ENCODE data around the gene PCCA. TPM values are rescaled to one million over a fixed set of nuclear protein-coding genes. Genes with fewer than 3 reads are reported as not detected.

The PCCA gene, protein sequence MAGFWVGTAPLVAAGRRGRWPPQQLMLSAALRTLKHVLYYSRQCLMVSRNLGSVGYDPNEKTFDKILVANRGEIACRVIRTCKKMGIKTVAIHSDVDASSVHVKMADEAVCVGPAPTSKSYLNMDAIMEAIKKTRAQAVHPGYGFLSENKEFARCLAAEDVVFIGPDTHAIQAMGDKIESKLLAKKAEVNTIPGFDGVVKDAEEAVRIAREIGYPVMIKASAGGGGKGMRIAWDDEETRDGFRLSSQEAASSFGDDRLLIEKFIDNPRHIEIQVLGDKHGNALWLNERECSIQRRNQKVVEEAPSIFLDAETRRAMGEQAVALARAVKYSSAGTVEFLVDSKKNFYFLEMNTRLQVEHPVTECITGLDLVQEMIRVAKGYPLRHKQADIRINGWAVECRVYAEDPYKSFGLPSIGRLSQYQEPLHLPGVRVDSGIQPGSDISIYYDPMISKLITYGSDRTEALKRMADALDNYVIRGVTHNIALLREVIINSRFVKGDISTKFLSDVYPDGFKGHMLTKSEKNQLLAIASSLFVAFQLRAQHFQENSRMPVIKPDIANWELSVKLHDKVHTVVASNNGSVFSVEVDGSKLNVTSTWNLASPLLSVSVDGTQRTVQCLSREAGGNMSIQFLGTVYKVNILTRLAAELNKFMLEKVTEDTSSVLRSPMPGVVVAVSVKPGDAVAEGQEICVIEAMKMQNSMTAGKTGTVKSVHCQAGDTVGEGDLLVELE
- 28.3 and 29.7 TPM in 2 replicates for total RNA-seq (2014; rRNA removed; shearing (Covaris generic))

DNA sequence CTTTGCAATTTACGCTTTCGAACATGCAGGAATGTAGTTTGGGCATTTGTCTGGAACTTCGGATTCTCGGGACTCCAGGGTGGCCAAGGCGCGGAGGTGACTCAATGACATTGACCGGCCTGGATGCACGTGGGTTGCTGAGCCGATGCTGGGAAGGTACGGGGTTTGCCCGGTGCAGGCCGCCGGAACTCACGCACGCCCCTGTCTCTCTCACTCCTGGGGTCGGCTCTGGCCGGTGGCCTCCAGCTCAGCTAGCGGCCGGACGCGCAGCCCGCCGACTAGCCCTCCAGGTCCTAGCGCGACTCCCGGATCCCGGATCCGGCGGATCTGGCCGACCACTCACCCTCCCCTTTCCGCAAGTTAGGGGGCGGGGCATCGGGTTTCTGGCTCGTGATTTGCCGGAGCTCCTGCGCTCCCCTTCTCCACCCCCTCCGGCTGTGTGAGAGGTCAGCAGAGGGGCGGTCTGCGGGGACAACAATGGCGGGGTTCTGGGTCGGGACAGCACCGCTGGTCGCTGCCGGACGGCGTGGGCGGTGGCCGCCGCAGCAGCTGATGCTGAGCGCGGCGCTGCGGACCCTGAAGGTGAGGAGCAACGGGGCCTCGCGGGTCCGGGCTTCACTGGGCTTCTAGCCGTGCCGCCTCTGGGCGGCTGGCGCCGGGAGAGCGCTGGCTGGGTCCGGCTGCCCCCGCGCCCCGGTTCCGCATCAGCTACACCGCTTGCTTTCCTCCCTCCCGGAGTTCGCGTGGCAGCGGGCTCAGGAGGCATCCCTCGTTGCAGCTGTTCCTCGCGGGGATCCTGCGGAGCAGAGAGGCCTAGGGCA, at the start of gene PCCA:
TSS of gene PCCA (plus strand) at position 450 of the 821 bp plus-strand sequence. CDS start at position 478, 28 bp downstream.
- Histone ChIP-seq H3K27ac (peak within 1 kb of the TSS; percentile 30), H3K27me3 (replicated peaks) (no peaks in the 10 kb centered on the region), H3K9me3 (replicated peaks) (no peaks in the 10 kb centered on the region), H3K36me3 (peaks cover 29% of the 10 kb centered on the region), H3K4me1 (replicated peaks) (peaks cover 34% of the 10 kb centered on the region), H3K4me3 (peak within 1 kb of the TSS; percentile 85)
- peak; percentile 100 for DNase-seq (ENCODE audit: low read depth in 1 of 2, low spot score in 2 of 2)

DNA sequence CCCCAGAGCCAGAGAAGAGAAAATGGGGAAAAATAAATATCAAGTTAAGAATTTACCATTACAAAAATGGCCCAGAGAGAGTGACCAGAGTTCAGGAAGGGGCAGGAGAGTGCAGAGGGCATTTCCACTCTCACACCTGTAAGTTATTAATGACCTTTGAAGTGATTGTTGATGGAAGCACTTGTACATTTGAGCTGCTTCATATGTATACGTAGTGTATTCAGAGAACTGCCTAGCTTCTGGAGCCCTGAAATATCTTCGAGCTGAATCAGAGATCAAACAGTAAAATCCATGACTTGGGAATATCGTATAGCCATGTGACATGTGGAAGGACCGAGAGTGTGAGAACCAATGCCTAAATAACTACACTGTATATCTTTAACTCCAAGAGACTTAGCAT, 49.2 kb upstream of the PCCA start:
- DNase-seq (ENCODE audit: low read depth in 1 of 2, low spot score in 2 of 2): no peak
- Histone ChIP-seq H3K4me3 (no peak overlapping the region), H3K27me3 (replicated peaks) (peaks cover 25% of the 10 kb centered on the region), H3K36me3 (no peaks in the 10 kb centered on the region), H3K4me1 (replicated peaks) (no peaks in the 10 kb centered on the region), H3K9me3 (replicated peaks) (no peaks in the 10 kb centered on the region), H3K27ac (no peak overlapping the region)

DNA sequence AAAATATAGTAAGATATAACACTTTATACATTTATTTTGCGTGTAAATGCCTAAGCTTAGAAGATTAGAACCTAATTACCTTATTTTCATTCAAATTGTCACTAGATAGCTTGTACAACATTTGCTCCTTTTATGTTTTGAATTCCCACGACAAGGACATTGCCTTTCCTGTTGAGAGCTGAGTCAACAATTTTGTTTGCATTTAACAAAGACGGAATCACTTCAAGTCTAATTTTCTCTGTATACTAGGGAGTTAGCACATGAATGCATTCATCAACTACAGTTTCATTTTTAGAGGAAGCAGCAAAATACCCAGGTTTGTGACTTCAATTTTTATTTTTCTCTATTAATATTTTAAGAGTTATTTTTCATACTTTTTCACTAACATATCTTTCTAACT, 48.7 kb upstream of the PCCA start:
- DNase-seq (ENCODE audit: low read depth in 1 of 2, low spot score in 2 of 2): no peak
- H3K9me3 ChIP-seq (replicated peaks): no peaks in the 10 kb centered on the region
- H3K27me3 ChIP-seq (replicated peaks): peaks cover 23% of the 10 kb centered on the region
- H3K36me3 ChIP-seq: no peaks in the 10 kb centered on the region
- H3K27ac ChIP-seq: no peak overlapping the region
- no peaks in the 10 kb centered on the region for H3K4me1 ChIP-seq (replicated peaks)
- no peak overlapping the region for H3K4me3 ChIP-seq

DNA sequence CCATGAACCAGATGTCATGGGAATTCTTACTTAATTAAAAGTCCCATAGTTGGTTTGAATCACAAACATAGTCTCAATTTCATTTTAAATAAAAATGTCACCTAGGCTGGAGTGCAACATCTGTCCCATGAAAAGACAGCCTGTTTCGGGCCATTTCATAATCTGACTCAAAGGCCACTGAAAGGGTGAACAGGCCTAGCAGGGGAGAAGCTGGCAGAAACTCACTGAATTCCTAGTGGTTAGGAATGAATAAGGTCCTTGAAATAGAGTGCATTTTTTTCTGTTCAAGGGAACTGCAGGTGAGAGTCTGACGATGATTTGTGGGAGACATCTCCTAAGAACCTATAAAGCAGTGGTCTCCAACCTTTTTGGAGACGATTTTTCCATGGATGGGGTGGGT, 44.0 kb upstream of the PCCA start:
- DNase-seq (ENCODE audit: low read depth in 1 of 2, low spot score in 2 of 2): peak in 1 of 2 experiments; percentile 45
- H3K9me3 ChIP-seq (replicated peaks): no peaks in the 10 kb centered on the region
- H3K4me3 ChIP-seq: no peak overlapping the region
- H3K27me3 ChIP-seq (replicated peaks): peaks cover 4% of the 10 kb centered on the region
- no peak overlapping the region for H3K27ac ChIP-seq
- no peaks in the 10 kb centered on the region for H3K4me1 ChIP-seq (replicated peaks)
- H3K36me3 ChIP-seq: no peaks in the 10 kb centered on the region

DNA sequence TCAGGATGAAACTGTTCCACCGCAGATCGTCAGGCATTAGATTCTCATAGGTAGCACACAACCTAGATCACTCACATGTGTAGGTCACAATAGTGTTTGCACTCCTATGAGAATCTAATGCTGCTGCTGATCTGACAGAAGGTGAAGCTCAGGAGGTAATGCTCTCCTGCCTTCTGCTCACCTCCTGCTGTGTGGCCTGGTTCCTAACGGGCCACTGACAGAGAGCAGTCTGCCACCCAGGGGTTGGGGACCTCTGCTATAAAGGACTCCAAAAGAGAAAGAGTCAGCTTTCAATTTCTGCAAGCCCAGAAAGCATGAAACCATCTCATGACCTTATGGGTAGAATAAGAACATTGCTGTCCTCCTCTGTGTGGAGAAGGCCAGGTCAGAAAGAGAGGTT, 43.5 kb upstream of the PCCA start:
- H3K4me1 ChIP-seq (replicated peaks): no peaks in the 10 kb centered on the region
- peak in 1 of 2 experiments; percentile 50 for DNase-seq (ENCODE audit: low read depth in 1 of 2, low spot score in 2 of 2)
- no peaks in the 10 kb centered on the region for H3K9me3 ChIP-seq (replicated peaks)
- H3K4me3 ChIP-seq: no peak overlapping the region
- no peaks in the 10 kb centered on the region for H3K36me3 ChIP-seq
- H3K27ac ChIP-seq: no peak overlapping the region
- H3K27me3 ChIP-seq (replicated peaks): peaks cover under 1% of the 10 kb centered on the region; the same call in 1 of the 2 replicates

DNA sequence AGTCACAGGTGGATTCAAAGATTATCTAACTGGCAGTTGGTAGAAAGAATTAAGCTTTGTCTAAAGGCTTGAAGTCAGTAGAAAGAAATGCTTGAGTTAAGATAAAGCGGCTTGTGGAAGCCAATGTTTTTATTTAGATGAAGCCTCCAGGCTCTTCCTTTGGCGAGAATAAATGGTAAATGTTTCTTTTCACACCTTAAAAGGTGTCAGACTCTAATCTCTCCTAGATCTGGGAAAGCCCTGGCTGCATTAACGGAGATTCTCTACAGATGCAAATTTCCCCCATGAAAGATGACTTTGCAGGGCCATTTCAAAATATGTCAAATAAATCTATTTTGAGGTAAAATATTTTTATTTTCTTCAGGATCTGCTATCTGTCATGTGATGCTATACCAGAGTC, 37.8 kb upstream of the PCCA start:
- Histone ChIP-seq H3K27ac (no peak overlapping the region), H3K36me3 (no peaks in the 10 kb centered on the region), H3K9me3 (replicated peaks) (no peaks in the 10 kb centered on the region), H3K4me1 (replicated peaks) (no peaks in the 10 kb centered on the region), H3K4me3 (no peak overlapping the region), H3K27me3 (replicated peaks) (no peaks in the 10 kb centered on the region)
- no peak for DNase-seq (ENCODE audit: low read depth in 1 of 2, low spot score in 2 of 2)

DNA sequence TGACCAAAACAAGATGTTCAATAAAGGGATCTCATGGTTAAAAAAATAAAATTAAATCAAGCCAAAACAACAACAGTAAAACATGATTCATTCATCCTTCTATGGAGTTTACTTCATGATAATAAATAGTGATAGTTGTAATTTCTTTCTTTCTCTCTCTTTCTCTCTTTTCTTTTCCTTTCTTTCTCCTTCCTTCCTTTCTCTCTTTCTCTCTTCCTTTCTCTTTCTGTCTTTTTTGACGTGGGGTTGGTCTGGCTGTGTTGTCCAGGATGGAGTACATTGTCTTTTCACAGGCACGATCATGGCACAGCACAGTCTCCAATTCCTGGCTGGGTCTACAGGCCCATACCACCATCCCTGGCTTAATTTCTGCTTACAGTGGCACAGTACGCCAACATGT, 29.1 kb upstream of the PCCA start:
- peaks cover 13% of the 10 kb centered on the region; the same call in 1 of the 2 replicates for H3K27me3 ChIP-seq (replicated peaks)
- H3K4me3 ChIP-seq: no peak overlapping the region
- H3K9me3 ChIP-seq (replicated peaks): peaks cover 16% of the 10 kb centered on the region
- peaks cover 8% of the 10 kb centered on the region; the same call in 1 of the 2 replicates for H3K4me1 ChIP-seq (replicated peaks)
- DNase-seq (ENCODE audit: low read depth in 1 of 2, low spot score in 2 of 2): peak in 1 of 2 experiments; percentile 45
- H3K36me3 ChIP-seq: no peaks in the 10 kb centered on the region
- no peak overlapping the region for H3K27ac ChIP-seq

DNA sequence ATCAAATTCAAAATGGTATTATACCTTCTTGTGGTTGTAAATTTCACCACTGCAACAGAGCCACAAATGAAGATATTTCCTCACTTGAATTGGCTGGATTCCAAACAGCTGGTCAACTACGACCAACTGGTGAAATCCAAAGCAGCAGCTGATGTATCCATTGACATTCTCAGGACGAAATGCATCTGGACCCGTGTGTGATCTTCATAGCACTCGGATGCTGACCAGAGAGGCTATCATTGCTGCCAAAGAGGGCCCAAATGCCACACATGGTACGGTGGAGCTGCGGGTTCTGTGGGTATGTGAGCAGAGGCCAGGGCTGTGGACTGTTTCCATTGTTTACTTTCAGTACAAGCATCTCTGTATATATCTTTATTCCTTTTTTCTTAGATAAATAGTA, 25.6 kb upstream of the PCCA start:
- no peak overlapping the region for H3K4me3 ChIP-seq
- peaks cover 9% of the 10 kb centered on the region for H3K9me3 ChIP-seq (replicated peaks)
- peak in 1 of 2 experiments; percentile 55 for DNase-seq (ENCODE audit: low read depth in 1 of 2, low spot score in 2 of 2)
- no peak overlapping the region for H3K27ac ChIP-seq
- peaks cover 8% of the 10 kb centered on the region; the same call in 1 of the 2 replicates for H3K4me1 ChIP-seq (replicated peaks)
- peaks cover 9% of the 10 kb centered on the region; the same call in 1 of the 2 replicates for H3K27me3 ChIP-seq (replicated peaks)
- no peaks in the 10 kb centered on the region for H3K36me3 ChIP-seq

DNA sequence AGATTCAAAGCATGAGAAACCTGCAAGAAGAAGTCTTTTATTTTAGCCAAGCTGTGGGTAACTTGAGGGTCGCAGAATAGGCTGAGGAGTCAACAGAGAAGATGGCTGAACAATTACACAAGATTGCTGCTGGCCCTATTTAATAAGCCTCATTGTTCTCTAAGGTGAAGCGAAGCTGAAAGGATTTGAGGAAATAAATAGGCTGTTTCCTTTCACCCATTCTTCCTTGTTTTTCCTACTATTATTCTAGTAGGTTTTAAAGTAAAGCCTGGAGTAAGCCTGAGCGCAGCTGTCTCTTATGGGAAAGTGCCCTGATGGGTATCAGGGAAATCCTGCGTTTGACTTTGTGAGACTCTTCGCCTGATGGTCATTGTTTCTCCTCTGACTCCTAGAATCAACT, 25.0 kb upstream of the PCCA start:
- DNase-seq (ENCODE audit: low read depth in 1 of 2, low spot score in 2 of 2): peak in 1 of 2 experiments; percentile 51
- Histone ChIP-seq H3K27ac (no peak overlapping the region), H3K9me3 (replicated peaks) (peaks cover 8% of the 10 kb centered on the region; the same call in 1 of the 2 replicates), H3K4me1 (replicated peaks) (peaks cover 8% of the 10 kb centered on the region; the same call in 1 of the 2 replicates), H3K4me3 (no peak overlapping the region), H3K27me3 (replicated peaks) (peaks cover 9% of the 10 kb centered on the region; the same call in 1 of the 2 replicates), H3K36me3 (no peaks in the 10 kb centered on the region)

DNA sequence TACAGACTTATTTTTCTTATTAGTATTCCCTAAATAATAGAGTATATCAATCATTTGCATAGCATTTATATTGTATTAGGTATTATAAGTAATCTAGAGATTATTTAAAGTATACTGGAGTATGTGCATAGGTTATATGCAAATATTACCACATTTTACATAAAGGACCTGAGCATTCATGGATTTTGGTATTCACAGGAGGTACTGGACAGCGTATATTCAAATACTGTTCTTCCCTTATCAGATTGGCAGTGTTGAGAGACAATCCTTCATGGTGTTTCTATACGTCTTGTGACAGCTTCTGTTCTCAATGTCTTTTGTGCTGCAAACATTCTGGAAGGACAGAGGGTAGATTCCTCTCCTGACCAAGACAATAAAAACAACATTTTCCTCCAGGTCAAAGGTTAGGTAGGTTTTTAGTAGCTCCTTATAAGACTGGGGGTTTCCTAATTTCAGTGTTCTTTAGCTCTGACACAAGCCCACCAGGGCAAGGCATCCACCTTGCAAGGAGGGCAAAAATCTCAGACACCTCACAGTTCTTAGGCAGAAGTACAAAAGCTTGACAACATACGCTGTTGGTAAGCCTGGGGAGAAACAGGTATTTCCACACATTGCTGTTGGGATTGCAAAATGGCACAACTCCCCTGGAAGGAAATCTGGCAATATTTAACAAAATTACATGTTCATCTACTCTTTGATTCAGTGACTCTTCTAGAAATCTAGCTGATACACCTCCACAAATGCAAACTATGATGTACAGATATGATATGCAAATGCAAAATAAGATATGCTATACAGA, 20.6 kb upstream of the PCCA start:
- H3K9me3 ChIP-seq (replicated peaks): no peaks in the 10 kb centered on the region; the same call in 1 of the 2 replicates
- no peak for DNase-seq (ENCODE audit: low read depth in 1 of 2, low spot score in 2 of 2)
- peaks cover 3% of the 10 kb centered on the region; the same call in 1 of the 2 replicates for H3K27me3 ChIP-seq (replicated peaks)
- no peak overlapping the region for H3K27ac ChIP-seq
- peaks cover 5% of the 10 kb centered on the region; the same call in 1 of the 2 replicates for H3K4me1 ChIP-seq (replicated peaks)
- H3K36me3 ChIP-seq: no peaks in the 10 kb centered on the region
- H3K4me3 ChIP-seq: no peak overlapping the region

DNA sequence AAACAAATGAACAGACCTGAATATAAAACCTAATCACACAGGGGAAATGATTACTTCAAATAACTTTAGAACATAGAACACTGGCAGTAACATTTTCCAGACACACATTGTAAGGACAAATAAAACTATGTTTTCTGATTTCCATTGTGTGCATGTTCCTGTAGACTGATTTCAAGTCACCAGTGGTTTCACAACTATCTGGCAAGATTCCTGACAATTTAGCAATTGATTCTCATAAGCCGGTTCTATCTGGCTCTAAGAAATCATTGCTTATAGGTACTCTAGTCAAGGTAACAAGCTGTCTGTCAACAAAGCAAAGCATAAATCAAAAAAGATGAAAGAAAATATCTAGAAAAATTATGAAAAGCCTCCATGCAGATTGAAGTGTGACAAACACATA, 19.6 kb upstream of the PCCA start:
- no peak for DNase-seq (ENCODE audit: low read depth in 1 of 2, low spot score in 2 of 2)
- Histone ChIP-seq H3K4me1 (replicated peaks) (no peaks in the 10 kb centered on the region), H3K27me3 (replicated peaks) (no peaks in the 10 kb centered on the region; the same call in 1 of the 2 replicates), H3K27ac (no peak overlapping the region), H3K36me3 (no peaks in the 10 kb centered on the region), H3K4me3 (no peak overlapping the region), H3K9me3 (replicated peaks) (no peaks in the 10 kb centered on the region; the same call in 1 of the 2 replicates)

DNA sequence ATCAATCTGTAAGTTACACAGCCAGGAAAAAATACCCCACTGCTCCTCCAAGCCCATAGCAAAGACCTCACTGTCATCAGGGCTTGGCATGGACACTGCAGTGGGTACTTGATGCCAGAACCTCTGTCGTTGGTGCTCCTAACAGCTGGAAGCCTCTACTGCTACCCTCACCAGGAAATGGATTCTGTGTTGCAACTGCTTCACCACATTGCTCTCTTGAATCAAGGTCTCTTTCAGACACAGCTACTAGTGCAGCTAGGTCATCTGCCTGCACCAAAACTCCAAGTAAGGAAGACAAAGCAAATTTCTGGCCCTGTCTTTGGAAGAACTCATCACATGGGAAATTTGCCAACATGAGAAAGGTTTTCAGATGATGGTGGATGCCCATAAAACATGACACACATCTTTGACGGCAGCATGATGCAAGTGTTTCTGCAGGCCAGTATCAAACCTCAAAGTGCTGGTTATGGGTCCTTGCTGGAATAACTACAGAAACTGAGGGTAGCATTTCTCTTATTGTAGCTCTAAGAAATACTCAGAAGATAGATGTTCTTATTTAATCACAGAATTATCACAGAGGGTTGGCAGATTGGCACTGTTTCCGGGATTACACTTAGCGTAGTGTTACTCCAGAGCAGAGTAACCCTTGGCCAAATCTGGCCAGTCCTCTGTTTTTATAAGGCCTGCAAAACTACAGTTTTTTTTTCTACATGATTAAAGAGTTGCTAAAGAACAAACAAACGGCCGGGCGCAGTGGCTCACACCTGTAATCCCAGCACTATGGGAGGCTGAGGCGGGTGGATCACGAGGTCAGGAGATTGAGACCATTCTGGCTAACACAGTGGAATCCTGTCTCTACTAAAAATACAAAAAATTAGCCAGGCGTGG, 12.9 kb upstream of the PCCA start:
- H3K4me1 ChIP-seq (replicated peaks): peaks cover 5% of the 10 kb centered on the region
- no peak for DNase-seq (ENCODE audit: low read depth in 1 of 2, low spot score in 2 of 2)
- no peak overlapping the region for H3K27ac ChIP-seq
- no peaks in the 10 kb centered on the region for H3K9me3 ChIP-seq (replicated peaks)
- no peaks in the 10 kb centered on the region for H3K36me3 ChIP-seq
- no peaks in the 10 kb centered on the region for H3K27me3 ChIP-seq (replicated peaks)
- no peak overlapping the region for H3K4me3 ChIP-seq
